ENCODE measurements around the gene ETV6.

The ETV6 gene

GRCh38 chr12:11732715-11733114 is 83.2 kb downstream of the ETV6 start:
- TF ChIP-seq CTCF (IDR thresholded peaks at IDR 0.05) = no peak

GRCh38 chr12:11734580-11735180 is 85.2 kb downstream of the ETV6 start:
- TF ChIP-seq CTCF (IDR thresholded peaks at IDR 0.05) = no peak

GRCh38 chr12:11738450-11738849 is 89.0 kb downstream of the ETV6 start:
- no peak for TF ChIP-seq CTCF (IDR thresholded peaks at IDR 0.05)

- TF ChIP-seq CTCF (IDR thresholded peaks at IDR 0.05) = no peak
Observed at GRCh38 chr12:11739980-11740577, 90.6 kb downstream of the ETV6 start.

GRCh38 chr12:11741434-11742092 is 92.1 kb downstream of the ETV6 start:
- no peak for TF ChIP-seq CTCF (IDR thresholded peaks at IDR 0.05)

- no peak for TF ChIP-seq CTCF (IDR thresholded peaks at IDR 0.05)
Observed at GRCh38 chr12:11743423-11744409, 94.2 kb downstream of the ETV6 start.

- no peak for TF ChIP-seq CTCF (IDR thresholded peaks at IDR 0.05)
Observed at GRCh38 chr12:11744410-11744801, 94.9 kb downstream of the ETV6 start.
